Colonic mucosa (tissue), 4 donors: ENCODE results near the gene SGPP1. TPM values are rescaled to one million over a fixed set of nuclear protein-coding genes. Genes with fewer than 3 reads are reported as not detected.

Experiments used
- DNase-seq: peaks from one replicate; pipeline ENCODE4 v3.0.0-alpha.2; 2020
- H3K27ac ChIP-seq: fragments of 200-600 bp; one replicate; pipeline ENCODE4 v1.8.0; 2021
- H3K27me3 ChIP-seq: fragments of 200-600 bp; one replicate; pipeline ENCODE4 v1.8.0; 2021
- H3K36me3 ChIP-seq: fragments of 200-600 bp; one replicate; pipeline ENCODE4 v1.8.0; 2021
- H3K4me1 ChIP-seq: fragments of 200-600 bp; one replicate; pipeline ENCODE4 v1.8.0; 2021; ENCODE audit warnings: mild to moderate bottlenecking
- H3K4me3 ChIP-seq: fragments of 200-600 bp; one replicate; pipeline ENCODE4 v1.8.0; 2021
- H3K9ac ChIP-seq, 2 donors: one replicate each; pipeline ENCODE4 v1.7.0; 2013; ENCODE audit warnings: control low read depth in 2 of 2, low read depth in 2 of 2, low read length in 2 of 2
- H3K9me3 ChIP-seq: fragments of 200-600 bp; one replicate; pipeline ENCODE4 v1.8.0; 2021
- intact Hi-C: fragments of 100-400 bp; cut with DNase I; formaldehyde crosslinking; loops from one replicate; pipeline ENCODE4 v1.14.1; 2022
- total RNA-seq, 2 donors: library from RNA; stranded (reverse); fragmentation: NEBNext Ultra II Directional in 1 of 2; extraction: Animal tissue kit (Norgen Biotek cat#: 25700) in 1 of 2; gene quantifications; one replicate each; pipeline ENCODE4 v1.2.1, GENCODE V29; 2021
- TF ChIP-seq, protein P1 (sequence below): fragments of 200-600 bp; IDR thresholded peaks from one replicate; pipeline ENCODE4 v1.8.0; 2022; ENCODE audit warnings: antibody characterized with exemption, mild to moderate bottlenecking
- donor health status: healthy.
- donor health status: DM: no; HTN: no; CAD: no.
- donor health status: DM: no; HTN: no; CAD: no.

SGPP1 gene
- total RNA-seq, 2 donors from 2014 or later: 10.5 to 20.0 TPM

DNA sequence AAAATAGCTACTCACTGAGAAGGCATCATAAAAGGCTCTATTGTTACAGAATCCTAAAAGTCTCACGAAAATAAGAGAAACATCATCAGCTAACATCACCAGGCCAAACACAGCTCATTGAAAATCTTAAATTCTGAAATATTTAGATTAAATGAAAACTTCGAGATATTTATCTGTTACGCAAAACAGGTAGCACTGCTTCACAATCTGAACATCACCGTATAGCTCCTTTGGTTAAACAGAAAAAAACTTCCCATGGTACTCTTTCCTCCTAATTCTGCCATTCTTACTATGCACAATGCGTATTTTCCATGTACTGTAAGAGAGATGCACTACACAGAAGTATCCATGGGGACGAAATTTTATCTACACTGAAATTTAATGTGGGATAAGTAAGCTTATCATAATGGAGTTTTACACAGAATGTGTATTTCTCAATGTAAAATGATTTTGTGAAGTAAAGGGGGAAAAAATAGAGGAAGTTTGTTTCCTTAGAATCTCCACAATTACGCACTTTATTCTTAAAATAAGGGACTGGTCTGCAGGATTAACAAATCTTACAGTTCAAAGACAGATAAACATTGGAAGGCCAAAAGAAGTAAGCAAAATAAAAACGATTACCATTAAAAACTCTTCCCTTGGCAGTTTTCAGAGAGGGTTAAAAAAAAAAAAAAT is 1.9 kb downstream of the SGPP1 start:
- intact Hi-C loops: no loop called here
- Histone ChIP-seq H3K27me3 (no peaks in the 10 kb centered on the region), H3K4me3 (peak overlapping the region; percentile 89), H3K36me3 (no peaks in the 10 kb centered on the region), H3K27ac (no peak overlapping the region), H3K9ac (no peak overlapping the region), H3K9me3 (no peaks in the 10 kb centered on the region), H3K4me1 (no peaks in the 10 kb centered on the region)
- DNase-seq: no peak
- TF ChIP-seq, protein P1, sequence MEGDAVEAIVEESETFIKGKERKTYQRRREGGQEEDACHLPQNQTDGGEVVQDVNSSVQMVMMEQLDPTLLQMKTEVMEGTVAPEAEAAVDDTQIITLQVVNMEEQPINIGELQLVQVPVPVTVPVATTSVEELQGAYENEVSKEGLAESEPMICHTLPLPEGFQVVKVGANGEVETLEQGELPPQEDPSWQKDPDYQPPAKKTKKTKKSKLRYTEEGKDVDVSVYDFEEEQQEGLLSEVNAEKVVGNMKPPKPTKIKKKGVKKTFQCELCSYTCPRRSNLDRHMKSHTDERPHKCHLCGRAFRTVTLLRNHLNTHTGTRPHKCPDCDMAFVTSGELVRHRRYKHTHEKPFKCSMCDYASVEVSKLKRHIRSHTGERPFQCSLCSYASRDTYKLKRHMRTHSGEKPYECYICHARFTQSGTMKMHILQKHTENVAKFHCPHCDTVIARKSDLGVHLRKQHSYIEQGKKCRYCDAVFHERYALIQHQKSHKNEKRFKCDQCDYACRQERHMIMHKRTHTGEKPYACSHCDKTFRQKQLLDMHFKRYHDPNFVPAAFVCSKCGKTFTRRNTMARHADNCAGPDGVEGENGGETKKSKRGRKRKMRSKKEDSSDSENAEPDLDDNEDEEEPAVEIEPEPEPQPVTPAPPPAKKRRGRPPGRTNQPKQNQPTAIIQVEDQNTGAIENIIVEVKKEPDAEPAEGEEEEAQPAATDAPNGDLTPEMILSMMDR: no peak

GRCh38 chr14:63717702-63718101 is 10.2 kb downstream of the SGPP1 start:
- Histone ChIP-seq H3K27me3 (no peaks in the 10 kb centered on the region), H3K36me3 (no peaks in the 10 kb centered on the region), H3K27ac (no peak overlapping the region), H3K9ac (no peak overlapping the region), H3K4me1 (peaks cover 3% of the 10 kb centered on the region), H3K4me3 (no peak overlapping the region), H3K9me3 (no peaks in the 10 kb centered on the region)
- TF ChIP-seq, protein P1: no peak
- intact Hi-C loops: no loop called here
- DNase-seq: no peak

DNA sequence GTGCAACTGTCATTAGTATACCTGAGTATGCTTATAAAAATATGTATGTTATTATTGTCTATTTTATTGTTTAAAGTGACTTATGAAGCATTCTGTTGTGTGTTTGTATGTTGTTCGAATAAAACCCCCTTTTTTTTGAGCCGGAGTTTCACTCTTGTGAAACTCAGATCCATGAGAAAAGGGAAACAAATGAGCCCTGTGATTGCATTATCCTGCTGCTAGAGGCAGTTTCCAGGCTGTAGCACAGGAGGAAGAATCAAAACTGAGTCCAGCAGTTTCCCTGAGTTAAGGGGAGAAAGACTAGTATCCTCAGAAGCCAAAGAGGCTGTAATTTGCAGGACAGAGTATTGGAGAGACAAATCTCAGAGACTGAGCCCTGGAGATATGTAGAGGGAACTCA is 12.5 kb downstream of the SGPP1 start:
- intact Hi-C loops: no loop called here
- no peak for DNase-seq

GRCh38 chr14:63713764-63714163 is 14.1 kb downstream of the SGPP1 start:
- H3K4me3 ChIP-seq: no peak overlapping the region
- no peaks in the 10 kb centered on the region for H3K36me3 ChIP-seq
- no peak overlapping the region for H3K27ac ChIP-seq
- intact Hi-C loops: no loop called here
- no peak overlapping the region for H3K9ac ChIP-seq
- no peak for DNase-seq
- H3K27me3 ChIP-seq: no peaks in the 10 kb centered on the region
- no peaks in the 10 kb centered on the region for H3K9me3 ChIP-seq
- TF ChIP-seq, protein P1: no peak
- peaks cover 3% of the 10 kb centered on the region for H3K4me1 ChIP-seq

More for the DNA sequence above, 12.5 kb downstream of the SGPP1 start:
- H3K9ac ChIP-seq: no peak overlapping the region
- no peak overlapping the region for H3K27ac ChIP-seq
- H3K36me3 ChIP-seq: no peaks in the 10 kb centered on the region
- H3K4me1 ChIP-seq: peaks cover 3% of the 10 kb centered on the region
- H3K4me3 ChIP-seq: no peak overlapping the region
- H3K9me3 ChIP-seq: no peaks in the 10 kb centered on the region
- H3K27me3 ChIP-seq: no peaks in the 10 kb centered on the region
- TF ChIP-seq, protein P1: no peak

DNA sequence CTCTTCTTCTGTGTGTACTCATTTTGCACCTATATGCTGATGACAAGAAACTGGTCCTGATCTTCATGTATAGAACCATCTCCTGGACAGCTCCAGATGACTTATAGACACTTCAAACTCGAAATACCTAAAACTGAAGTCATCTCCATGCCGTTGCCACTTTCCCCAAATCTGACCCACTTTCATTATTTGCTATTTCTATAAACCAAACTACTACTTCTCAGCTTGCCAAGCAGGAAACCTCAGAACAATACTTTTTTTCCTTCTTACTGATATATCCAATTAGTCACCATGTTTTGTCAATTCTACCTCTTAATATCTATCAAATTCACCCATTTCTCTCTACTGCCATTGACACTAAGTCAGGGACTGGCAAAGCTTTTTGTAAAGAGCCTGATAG is 14.8 kb downstream of the SGPP1 start:
- Histone ChIP-seq H3K27ac (no peak overlapping the region), H3K9me3 (no peaks in the 10 kb centered on the region), H3K4me1 (peaks cover 3% of the 10 kb centered on the region), H3K27me3 (no peaks in the 10 kb centered on the region), H3K4me3 (no peak overlapping the region), H3K36me3 (no peaks in the 10 kb centered on the region), H3K9ac (no peak overlapping the region)
- intact Hi-C loops: no loop called here
- no peak for DNase-seq
- TF ChIP-seq, protein P1: no peak
